SK-N-SH (cell line): Measurements from ENCODE around the gene RNF215.

Experiments
- CTCF ChIP-seq: fragments of 200-600 bp; sonication (generic); IDR thresholded peaks from 2 replicates; pipeline ENCODE4 v1.6.1; 2017; ENCODE audit warnings: antibody characterized with exemption, mild to moderate bottlenecking, moderate library complexity
- EP300 ChIP-seq, 2 experiments: IDR thresholded peaks; 2 replicates each; pipeline versions ENCODE4 v1.4.0 to v1.6.1; 2012; ENCODE audit warnings: borderline replicate concordance in 1 of 2, low read depth in 1 of 2, low read length in 1 of 2
- MAX ChIP-seq: IDR thresholded peaks from 2 replicates; pipeline ENCODE4 v1.4.0; 2012; ENCODE audit warnings: low read depth
- POLR2AphosphoS5 ChIP-seq: IDR thresholded peaks from 2 replicates; pipeline ENCODE4 v1.6.1; 2012; ENCODE audit warnings: low read depth, low read length

GRCh38 chr22:30424534-30425326 lies 37.5 kb upstream of the RNF215 start:
- no peak for TF ChIP-seq CTCF
- no peak for TF ChIP-seq EP300 (IDR thresholded peaks at IDR 0.05; ENCODE audit: borderline replicate concordance in 1 of 2, low read depth in 1 of 2, low read length in 1 of 2)
- TF ChIP-seq POLR2AphosphoS5, result no peak
- no peak for TF ChIP-seq MAX
